ENCODE measurements around the gene CRB2.

Gene CRB2

DNA sequence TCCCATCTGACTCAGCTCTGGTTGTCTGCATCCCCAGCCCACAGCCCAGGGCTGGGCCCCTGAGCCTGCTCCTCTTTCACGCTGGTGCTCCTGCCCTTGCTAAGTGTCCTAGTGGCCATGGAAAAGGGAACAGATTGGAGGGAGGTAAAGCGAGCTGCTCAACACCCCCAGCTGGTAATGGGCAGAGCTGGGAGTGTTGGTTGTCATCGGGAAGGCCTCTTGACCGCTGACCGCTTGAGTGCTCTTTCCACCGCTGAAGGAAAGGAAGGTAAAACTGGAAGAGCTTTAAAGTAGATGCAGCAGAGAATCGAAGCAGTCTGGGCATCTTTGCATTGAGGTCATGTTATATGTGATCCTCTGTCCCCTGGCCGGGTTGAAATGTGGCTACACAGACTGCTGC, 60.2 kb downstream of the CRB2 start:
- TF ChIP-seq GATA3 (IDR thresholded peaks at IDR 0.05; ENCODE audit: low read depth, low read length) (no peak), GATA2 (IDR thresholded peaks at IDR 0.05; ENCODE audit: low read depth, low read length) (no peak)

DNA sequence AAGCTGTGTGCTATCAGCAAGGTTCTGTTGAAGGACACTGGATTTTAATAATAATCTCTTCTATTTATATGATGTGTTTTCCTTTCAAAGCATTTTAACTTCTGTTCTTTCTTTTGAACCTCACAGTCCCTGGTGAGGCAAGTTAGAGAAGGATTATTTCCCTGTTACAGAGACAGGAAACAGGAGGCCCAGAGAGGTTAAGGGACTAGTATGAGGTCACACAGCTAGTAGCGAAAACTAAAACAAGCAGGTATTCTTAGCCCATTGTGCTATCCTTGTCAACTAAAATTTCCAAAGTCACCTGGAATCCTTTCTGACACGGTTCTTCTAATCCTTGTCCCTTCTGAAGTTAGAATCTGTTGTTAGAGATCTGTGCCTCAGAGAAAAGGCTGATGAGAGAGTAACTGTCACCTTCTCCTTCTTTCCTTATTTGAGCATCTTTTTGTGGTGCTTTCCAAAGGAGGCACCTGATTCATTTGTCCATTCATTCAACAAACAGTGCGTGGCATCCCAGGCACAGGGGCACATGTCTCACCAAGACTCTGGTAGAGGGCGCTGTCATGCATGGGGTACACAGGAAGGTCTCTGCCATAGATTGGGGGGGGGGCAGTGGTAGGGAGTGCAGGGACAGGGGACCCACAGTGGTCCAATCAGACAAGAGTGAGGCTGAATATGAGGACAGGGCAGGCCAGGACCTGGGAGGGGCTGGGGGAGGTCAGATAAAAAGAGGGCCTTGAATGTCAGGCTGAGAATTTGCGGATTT, 61.5 kb downstream of the CRB2 start:
- TF ChIP-seq GATA2 (IDR thresholded peaks at IDR 0.05; ENCODE audit: low read depth, low read length): no peak
- TF ChIP-seq GATA3 (IDR thresholded peaks at IDR 0.05; ENCODE audit: low read depth, low read length): no peak

DNA sequence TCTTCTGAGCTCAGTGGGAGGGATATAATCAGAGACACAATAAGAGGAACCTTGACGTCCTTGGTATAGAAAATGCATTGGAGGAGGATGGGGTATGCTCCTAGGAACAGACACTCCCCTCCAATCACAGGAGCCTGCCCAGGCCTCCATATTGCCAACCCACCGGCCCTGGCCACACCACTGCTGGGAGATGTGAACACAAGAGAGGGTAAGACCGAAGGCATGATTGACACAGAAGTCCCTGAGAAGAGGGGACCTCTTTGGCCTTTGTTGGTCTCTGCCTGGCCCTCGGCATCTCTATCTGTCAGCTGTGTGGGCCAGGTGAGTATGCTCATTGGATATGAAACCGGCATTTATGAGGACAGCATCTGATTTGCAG, 62.0 kb downstream of the CRB2 start:
- TF ChIP-seq GATA2 (IDR thresholded peaks at IDR 0.05; ENCODE audit: low read depth, low read length): no peak
- TF ChIP-seq GATA3 (IDR thresholded peaks at IDR 0.05; ENCODE audit: low read depth, low read length): no peak

DNA sequence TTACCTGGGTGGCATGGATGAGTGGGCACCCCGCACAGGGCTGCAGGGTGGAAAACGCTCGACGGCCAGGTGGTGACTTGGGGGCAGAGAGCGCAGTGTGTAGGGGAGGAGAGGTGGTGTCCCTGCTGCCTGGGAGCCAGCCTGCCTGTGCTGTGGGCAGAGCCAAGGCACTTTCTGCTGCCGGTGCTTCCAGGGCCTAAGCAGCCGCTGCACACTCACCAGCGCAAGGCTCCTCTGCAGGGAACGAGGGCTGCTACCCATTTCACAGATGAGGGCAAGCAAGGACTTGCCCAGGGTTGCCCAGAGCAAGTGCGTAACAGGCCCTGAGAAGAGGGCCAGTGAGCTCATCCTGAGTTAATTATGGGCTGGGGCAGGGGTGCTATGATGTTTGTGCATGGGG, 62.5 kb downstream of the CRB2 start:
- TF ChIP-seq GATA3 (IDR thresholded peaks at IDR 0.05; ENCODE audit: low read depth, low read length): no peak
- TF ChIP-seq GATA2 (IDR thresholded peaks at IDR 0.05; ENCODE audit: low read depth, low read length): no peak

DNA sequence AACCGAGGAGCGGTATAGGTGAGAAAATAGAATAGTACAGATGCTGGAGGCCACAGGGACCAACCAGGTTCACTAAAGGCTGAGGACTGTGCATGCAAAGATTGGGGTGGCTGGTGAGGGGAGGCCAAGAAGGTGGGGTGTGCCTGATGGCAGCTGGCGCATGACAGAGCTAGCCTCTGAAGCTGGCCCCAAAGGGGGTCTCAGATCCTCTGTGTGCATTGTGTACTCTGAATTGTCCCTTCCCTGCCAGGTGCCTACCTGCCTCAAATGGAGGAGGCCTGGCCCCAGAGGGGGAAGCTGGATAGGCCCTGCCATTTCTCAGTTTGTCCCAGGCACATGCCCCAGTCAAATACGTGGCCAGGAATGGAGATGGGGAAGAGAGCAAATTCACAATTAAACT, 63.1 kb downstream of the CRB2 start:
- TF ChIP-seq GATA2 (IDR thresholded peaks at IDR 0.05; ENCODE audit: low read depth, low read length) (no peak), GATA3 (IDR thresholded peaks at IDR 0.05; ENCODE audit: low read depth, low read length) (no peak)

DNA sequence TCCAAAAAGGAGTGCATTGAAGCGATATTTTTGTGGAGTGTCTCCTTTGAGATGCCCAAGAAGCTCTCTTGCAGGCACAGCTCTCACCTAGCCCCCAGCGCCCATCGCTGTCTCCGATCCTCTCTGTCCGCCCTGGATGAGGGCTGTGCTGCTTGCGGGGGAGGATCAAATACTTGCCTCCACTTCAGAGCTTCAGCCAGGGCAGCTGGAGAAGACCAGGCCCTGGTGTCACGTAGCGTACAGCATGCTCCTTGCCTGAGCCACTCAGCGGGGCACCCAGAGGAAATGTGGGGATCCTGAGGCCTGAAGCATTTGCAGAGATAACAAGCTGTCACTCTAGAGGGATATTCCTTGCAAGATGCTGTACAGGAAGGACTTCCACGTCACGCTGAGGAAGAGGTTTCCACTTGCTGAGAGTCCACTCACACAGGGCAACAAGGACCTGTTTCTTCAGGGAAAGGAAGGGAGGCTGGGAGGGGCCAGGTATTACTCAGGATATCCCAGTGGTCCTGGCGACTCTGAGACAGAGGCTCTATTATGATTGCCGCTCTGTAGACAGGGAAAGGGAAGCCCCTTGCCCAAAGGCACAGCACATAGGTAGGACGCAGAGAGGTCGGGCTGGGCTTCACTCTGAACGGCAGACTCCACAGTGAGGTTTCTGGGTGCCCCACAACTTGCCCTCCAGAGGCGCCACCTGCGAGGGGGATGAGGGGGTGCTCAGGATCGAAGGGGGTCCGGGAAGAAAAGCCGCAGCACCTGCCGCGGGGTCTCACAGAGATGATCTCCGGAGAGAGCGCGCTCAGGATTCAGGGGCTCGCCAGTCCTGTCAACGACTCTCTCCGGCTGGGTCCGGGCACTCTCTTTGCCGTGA, 64.0 kb downstream of the CRB2 start:
- TF ChIP-seq GATA2 (IDR thresholded peaks at IDR 0.05; ENCODE audit: low read depth, low read length) (no peak), GATA3 (IDR thresholded peaks at IDR 0.05; ENCODE audit: low read depth, low read length) (no peak)

DNA sequence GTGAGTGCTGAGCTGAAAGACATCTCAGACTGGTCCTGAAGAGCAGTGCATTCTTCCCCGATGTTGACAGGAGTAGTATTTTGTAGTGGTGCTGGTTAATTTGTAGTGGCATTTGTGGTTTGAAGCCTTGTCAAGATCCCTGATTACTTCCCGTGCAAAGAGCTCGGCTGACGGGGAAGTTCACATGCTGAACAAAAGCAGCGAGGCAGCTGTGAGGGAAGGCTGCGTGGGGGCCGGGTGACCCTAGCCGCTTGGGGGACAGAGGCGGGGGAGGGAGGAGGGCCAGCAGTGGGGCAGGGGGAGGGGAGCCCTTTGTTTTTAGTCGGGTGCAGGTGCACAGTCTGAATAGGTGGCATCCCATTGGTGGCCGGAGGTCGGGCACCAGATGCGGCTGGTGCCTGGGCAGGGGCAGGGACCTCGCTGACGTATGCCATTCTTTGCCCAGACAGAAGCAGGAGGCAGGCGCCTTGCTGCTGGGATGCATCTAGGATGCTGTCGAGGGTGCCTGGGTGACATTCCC, 64.7 kb downstream of the CRB2 start:
- TF ChIP-seq GATA3 (IDR thresholded peaks at IDR 0.05; ENCODE audit: low read depth, low read length) (no peak), GATA2 (IDR thresholded peaks at IDR 0.05; ENCODE audit: low read depth, low read length) (no peak)

DNA sequence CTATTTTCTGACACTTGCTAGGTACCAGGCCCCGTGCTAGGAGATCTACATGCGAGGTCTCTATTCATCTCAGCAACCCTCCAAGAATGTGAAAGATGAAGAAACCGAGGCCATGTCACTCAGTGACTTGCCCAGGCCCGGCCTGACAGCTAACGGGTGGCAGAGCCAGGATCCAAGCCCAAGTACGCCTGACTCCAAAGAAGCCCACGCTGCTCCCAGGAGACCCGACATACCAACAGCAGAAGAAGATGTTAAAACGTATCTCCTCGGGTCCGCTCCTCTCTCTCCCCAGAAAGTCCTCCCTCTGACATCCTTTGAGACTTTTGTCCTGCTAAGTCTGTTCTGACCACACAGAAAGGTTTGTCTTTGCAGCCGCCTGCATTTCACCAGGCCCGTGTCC, 65.2 kb downstream of the CRB2 start:
- TF ChIP-seq GATA2 (IDR thresholded peaks at IDR 0.05; ENCODE audit: low read depth, low read length): no peak

DNA sequence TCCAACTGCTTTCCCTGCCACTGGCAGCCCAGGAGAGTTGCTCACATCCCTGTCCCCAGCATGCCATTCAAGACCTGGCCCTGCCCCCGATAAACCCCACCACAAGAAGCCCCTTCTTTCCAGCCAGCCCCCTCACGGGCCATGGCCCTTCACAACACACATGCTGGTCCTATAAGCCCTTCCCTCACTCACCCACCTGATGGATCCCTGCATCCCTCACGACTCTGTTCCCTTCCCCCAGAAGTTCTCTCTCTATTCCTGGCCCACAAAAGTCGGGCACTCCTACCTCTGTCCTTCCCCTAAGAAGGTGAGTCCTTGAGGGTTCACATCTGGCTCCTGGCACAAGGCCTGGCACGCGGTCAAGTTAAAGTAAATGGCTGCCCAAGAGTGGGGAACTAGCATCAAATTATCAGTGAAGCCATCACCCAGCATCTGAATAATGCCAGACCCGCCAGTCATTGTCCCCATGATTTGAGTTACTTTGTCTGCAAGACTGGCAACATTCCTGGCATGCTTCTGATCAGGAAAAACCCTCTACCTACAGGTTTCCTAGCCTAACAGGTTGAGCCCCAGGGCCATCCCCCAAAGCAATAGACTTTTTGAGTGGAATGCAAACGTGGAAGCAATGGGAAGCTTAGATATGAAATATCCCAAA, 65.9 kb downstream of the CRB2 start:
- TF ChIP-seq GATA2 (IDR thresholded peaks at IDR 0.05; ENCODE audit: low read depth, low read length) (no peak), GATA3 (IDR thresholded peaks at IDR 0.05; ENCODE audit: low read depth, low read length) (no peak)

DNA sequence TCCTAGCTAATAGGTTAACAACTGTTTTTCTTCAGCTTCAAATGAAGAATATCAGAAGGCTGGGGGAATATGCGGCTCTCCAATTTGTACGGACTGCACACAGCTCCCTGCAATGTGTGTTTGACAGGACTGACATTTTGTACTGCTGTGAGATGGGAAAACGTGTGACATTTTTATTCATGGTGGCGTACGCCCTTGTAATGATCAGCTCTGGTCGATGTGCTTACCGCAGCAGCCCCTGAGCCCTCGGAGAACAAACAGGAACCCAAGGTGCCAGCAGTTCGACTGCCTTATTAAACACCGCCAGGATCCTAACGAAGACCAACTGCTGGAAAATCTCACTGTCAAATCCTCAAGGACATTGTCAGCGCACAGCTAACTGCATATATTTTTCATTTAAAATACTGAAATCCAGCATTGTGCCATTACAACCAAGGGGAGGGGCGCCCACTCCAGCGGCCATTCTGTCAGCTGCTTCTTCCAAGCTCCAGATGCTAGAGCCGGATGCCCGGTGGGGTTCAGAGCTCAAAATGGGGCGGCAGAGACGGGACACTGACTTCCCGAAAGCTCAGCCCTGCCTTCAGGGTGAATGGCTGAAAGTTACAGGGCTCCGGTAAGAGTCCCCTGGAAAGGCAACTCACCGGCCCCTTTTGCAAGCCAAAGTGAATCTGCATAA, 66.8 kb downstream of the CRB2 start:
- TF ChIP-seq GATA2 (IDR thresholded peaks at IDR 0.05; ENCODE audit: low read depth, low read length) (no peak), GATA3 (IDR thresholded peaks at IDR 0.05; ENCODE audit: low read depth, low read length) (no peak)

DNA sequence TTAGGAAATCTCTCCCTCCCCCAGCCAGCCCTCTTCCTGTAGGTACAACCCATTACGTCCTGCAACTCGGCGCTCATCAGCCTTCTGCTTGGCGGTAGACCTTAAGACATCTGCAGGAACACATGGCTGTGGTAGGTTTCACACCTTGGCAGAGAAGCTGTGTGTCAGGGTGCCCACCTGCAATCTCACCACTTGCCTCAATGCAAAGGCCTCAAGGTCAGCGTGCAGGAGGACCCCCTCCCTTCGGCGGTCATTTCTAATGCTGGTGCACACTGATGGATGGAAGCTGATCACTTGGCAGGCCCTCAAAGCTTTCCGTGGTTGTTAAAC, 67.3 kb downstream of the CRB2 start:
- no peak for TF ChIP-seq GATA3 (IDR thresholded peaks at IDR 0.05; ENCODE audit: low read depth, low read length)
- no peak for TF ChIP-seq GATA2 (IDR thresholded peaks at IDR 0.05; ENCODE audit: low read depth, low read length)

DNA sequence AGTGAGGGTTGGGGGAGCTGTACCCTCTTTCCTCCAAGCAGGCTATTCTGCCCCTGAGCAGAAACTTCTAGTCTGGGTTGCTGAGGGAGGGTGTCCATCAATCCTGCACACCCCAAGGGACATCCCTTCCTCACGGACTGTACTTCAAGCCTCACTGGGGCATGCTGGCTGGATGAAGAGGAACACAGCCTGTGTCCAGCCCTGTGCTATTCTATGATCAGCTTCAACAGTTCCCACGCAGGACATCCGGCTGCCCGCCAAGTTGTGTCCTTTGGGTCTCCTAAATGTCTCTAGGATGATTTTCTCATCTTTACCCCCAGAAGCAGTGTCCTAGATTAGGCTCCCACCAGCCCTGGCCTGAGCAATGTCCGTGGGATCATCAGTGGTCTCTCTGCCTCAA, 68.1 kb downstream of the CRB2 start:
- TF ChIP-seq GATA3 (IDR thresholded peaks at IDR 0.05; ENCODE audit: low read depth, low read length): no peak
- TF ChIP-seq GATA2 (IDR thresholded peaks at IDR 0.05; ENCODE audit: low read depth, low read length): no peak

DNA sequence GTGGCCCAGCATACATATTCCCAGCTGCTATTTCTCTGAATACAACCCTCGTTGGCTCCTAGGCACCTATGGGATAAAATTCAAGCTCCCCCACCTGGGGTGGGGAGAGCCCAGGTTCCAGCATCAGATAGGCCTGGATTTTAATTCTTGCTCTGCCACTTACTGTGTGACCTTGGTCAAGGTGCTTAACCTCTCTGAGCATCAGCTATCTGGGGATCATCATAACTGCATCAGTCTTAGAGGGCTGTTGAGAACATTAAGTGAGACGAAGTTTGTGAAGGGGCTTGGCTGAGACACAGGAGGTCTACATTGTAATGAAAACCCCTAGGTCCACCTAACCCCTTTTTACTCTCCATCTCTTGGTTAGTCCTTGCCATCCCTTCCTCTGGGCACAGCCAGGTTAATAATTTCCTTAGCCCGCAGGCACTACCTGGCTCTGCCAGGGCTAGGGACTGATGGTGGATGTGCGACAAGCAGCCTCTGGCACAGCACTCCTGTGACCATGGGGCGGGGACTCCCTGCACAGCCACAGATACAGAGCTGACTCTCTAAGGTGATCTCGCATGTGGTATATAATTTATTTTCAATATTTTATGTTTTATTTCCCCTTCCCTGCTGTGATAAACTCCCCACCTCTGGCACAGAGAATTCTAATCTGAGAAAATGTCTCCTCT, 68.7 kb downstream of the CRB2 start:
- TF ChIP-seq GATA2 (IDR thresholded peaks at IDR 0.05; ENCODE audit: low read depth, low read length) (no peak), GATA3 (IDR thresholded peaks at IDR 0.05; ENCODE audit: low read depth, low read length) (no peak)
